ENCODE data around the gene GPATCH8. TPM values are rescaled to one million over a fixed set of nuclear protein-coding genes. Genes with fewer than 3 reads are reported as not detected.

The GPATCH8 gene
- total and polyA plus RNA-seq, 9 of the 15 experiments (the other 6 are each of a cell fraction or from before 2014, with no cell fraction given) = 10.6 to 29.6 (median 13.2) TPM

DNA sequence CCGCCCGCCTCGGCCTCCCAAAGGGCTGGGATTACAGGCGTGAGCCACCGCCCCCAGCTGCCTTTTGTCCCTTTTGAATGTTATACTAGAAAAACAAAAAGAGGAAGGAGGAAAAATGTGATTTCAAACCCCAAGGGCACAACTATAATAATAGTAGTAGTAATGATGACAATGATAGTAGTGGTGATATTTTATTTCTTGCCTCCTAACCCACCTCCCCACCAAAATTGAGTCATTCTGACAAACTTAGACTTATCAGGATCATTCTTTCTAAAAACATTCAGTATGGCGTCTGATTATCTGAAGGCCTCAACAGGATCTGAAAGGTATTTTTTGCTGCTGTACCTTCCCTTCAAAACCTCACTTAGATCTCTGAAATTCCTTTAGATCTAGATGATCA lies 13.6 kb downstream of the GPATCH8 start:
- Histone ChIP-seq H3K4me2 (ENCODE audit: insufficient read depth, low read length) (no peak overlapping the region), H3K9ac (ENCODE audit: insufficient read depth in 1 of 2, low read depth in 2 of 2, low read length in 2 of 2) (no peak overlapping the region), H3K4me3 (no peak overlapping the region), H3K9me1 (ENCODE audit: control insufficient read depth, insufficient read depth, low read length) (no peaks in the 10 kb centered on the region), H3K79me2 (ENCODE audit: control insufficient read depth, insufficient read depth, low read length) (peaks cover 86% of the 10 kb centered on the region), H3K9me3 (replicated peaks; ENCODE audit: control insufficient read depth, insufficient read depth, low read depth, low read length) (no peaks in the 10 kb centered on the region), H3K27me3 (ENCODE audit: control insufficient read depth in 2 of 2, insufficient read depth in 2 of 2, low read length in 2 of 2) (no peaks in the 10 kb centered on the region), H4K20me1 (replicated peaks; ENCODE audit: control insufficient read depth, insufficient read depth, low read length) (no peaks in the 10 kb centered on the region), H3K36me3 (ENCODE audit: control insufficient read depth, insufficient read depth, low read length) (peaks cover 22% of the 10 kb centered on the region; the same call in 1 of the 3 replicates), H3K27ac (ENCODE audit: extremely low read depth, low read depth, low read length) (no peak overlapping the region), H3K4me1 (replicated peaks in 1 of 2; ENCODE audit: control insufficient read depth in 2 of 2, insufficient read depth in 2 of 2, low read length in 2 of 2) (no peaks in the 10 kb centered on the region), H2AFZ (ENCODE audit: low read depth, low read length) (no peak overlapping the region)
- POLR2A ChIA-PET = interaction anchor here (1.4 to 1.8 kb wide), 2 partner anchors 11 to 12 kb away, joined by 4 to 9 read pairs; no protein-coding TSS in a partner anchor
- CTCF ChIA-PET (ENCODE audit: low intra/inter-chr PET ratio) = interaction anchor here (0.7 kb wide), 1 partner anchor 111 kb away, joined by 3 read pairs; no protein-coding TSS in a partner anchor
- no peak for DNase-seq (ENCODE audit: extremely low read depth in 1 of 4, low spot score in 3 of 4)
- BruUV-seq (replicated peaks) = no TSS peak
- TF ChIP-seq HDAC3 (IDR thresholded peaks at IDR 0.05; ENCODE audit: borderline replicate concordance, partially characterized antibody) (no peak), POLR2A (conservative IDR thresholded peaks at IDR 0.05) (no peak), ZNF644 (tag; IDR thresholded peaks at IDR 0.05; ENCODE audit: low read depth) (no peak), E2F1 (CRISPR knock-in tag; IDR thresholded peaks at IDR 0.05) (no peak), C11orf30 (IDR thresholded peaks at IDR 0.05; ENCODE audit: low read depth) (no peak), ZFP36 (IDR thresholded peaks at IDR 0.05; ENCODE audit: low read depth, low read length, partially characterized antibody) (no peak)
- ATAC-seq = no peak
- in situ Hi-C loops (cut with MboI) = no loop called here
- intact Hi-C loops (cut with micrococcal nuclease) = no loop called here
- 87% methylated on average over 4 of the region's 6 CpGs for WGBS (ENCODE audit: insufficient coverage, low coverage, missing lambda C conversion rate)
- no peak for FAIRE-seq

All from K562 (cell line).